Esophagus squamous epithelium (tissue), 5 donors: ENCODE data around the gene PADI1. TPM values are rescaled to one million over a fixed set of nuclear protein-coding genes. Genes with fewer than 3 reads are reported as not detected.
A peak's percentile ranks its signal among the peaks of the same experiment; 100 is the strongest.

ENCODE experiments used
- DNase-seq: peaks from one replicate; lab custom pipeline; 2025; lab: John Stamatoyannopoulos, UW
- H3K27ac ChIP-seq, 4 donors: fragments of 200-600 bp; sonication (generic); one replicate each; pipeline ENCODE4 v1.5.1; 2016 to 2019; ENCODE audit warnings: mild to moderate bottlenecking in 1 of 4
- H3K27me3 ChIP-seq, 4 donors: fragments of 200-600 bp; sonication (generic); 1 replicate in 3 of 4; 2 replicates in 1 of 4; pipeline versions ENCODE4 v1.5.1 to v1.6.0; 2017 to 2021; ENCODE audit warnings: antibody characterized with exemption in 1 of 4
- H3K36me3 ChIP-seq, 3 donors: fragments of 200-600 bp; sonication (generic); one replicate each; pipeline ENCODE4 v1.5.1; 2016 to 2019
- H3K4me1 ChIP-seq, 3 donors: fragments of 200-600 bp; sonication (generic); one replicate each; pipeline ENCODE4 v1.5.1; 2017 to 2019
- H3K4me3 ChIP-seq, 4 donors: fragments of 200-600 bp; sonication (generic); 1 replicate in 3 of 4; 2 replicates in 1 of 4; pipeline ENCODE4 v1.5.1; 2016 to 2019; ENCODE audit warnings: mild to moderate bottlenecking in 2 of 4, moderate library complexity in 1 of 4
- H3K9me3 ChIP-seq, 3 donors: fragments of 200-600 bp; sonication (generic); one replicate each; pipeline ENCODE4 v1.5.1; 2016 to 2019
- CTCF ChIP-seq, 6 experiments: fragments of 450-650 bp in 4 of 6; fragments of 200-600 bp in 2 of 6; sonication (generic) in 2 of 6; IDR thresholded peaks; one replicate each; pipeline ENCODE4 v1.5.1; 2016 to 2019; ENCODE audit warnings: antibody characterized with exemption in 6 of 6, mild to moderate bottlenecking in 4 of 6, moderate library complexity in 4 of 6
- POLR2A ChIP-seq, 4 donors: fragments of 450-650 bp; IDR thresholded peaks; one replicate each; pipeline ENCODE4 v1.6.1; 2017; ENCODE audit warnings: antibody characterized with exemption in 4 of 4, mild to moderate bottlenecking in 4 of 4, moderate library complexity in 3 of 4
- WGBS, 2 donors: methylation state at CpG; one replicate each; pipeline ENCODE4 v1.1.5; 2018; 5-methylcytosine and 5-hydroxymethylcytosine counted together
- intact Hi-C: fragments of 100-400 bp; cut with DNase I; formaldehyde crosslinking; loops from one replicate; pipeline ENCODE4 v1.15.0; 2022
- total RNA-seq, 4 donors: library from RNA; depleted of rRNA; stranded (reverse); fragments of >200 nt; gene quantifications; one replicate each; pipeline ENCODE4 v1.1.0, GENCODE V29; 2016
- donor health status: DM: yes; HTN: yes; CAD: no.

Gene PADI1
- total RNA-seq, 4 donors from 2014 or later: 45.3 to 121 (median 75.1) TPM

DNA sequence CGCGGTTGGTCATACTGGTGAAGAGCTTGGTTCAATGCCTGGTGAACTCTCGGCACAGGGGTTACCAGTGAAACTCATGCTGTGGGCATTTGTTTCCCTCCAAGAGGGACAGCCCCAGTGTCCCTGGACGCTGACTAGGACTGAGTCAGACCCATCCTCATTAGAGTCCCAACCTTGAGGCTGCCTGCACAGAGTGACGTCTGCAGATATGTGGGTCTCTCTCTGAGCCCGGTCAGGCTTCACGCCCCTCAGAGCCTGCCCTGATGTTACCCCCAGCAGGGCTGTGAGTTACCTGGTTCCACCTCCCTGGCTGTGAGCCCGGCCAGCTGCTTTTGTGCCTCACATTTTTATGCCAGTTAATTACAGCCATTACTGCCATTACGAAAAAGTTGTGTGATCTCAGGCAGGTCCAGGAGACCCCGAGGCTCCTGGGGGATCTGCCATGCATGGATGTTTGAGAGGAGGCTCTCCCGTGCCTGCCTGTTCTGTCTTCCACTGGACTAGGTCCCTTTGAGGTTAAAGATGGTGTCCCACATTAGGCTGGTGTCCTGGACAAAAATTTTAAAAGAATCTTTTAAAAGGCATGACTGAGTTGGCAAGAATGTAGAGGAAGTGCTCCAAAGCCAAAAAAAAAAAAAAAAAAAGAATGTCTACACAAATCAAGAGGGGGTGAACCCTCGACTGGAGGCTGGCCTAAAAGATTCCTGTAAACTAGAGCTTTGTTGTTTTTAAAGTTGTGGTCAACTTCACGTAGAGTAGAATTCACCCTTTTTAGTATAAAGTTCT lies 36.6 kb upstream of the PADI1 start:
- DNase-seq: no peak
- peaks cover 0 to 18% (median 0%) of the 10 kb centered on the region in 3 donors for H3K4me1 ChIP-seq
- H3K27ac ChIP-seq: no peak overlapping the region
- peaks cover 0 to 20% (median 0%) of the 10 kb centered on the region in 4 donors for H3K27me3 ChIP-seq
- no peaks in the 10 kb centered on the region for H3K9me3 ChIP-seq
- no peaks in the 10 kb centered on the region for H3K36me3 ChIP-seq
- WGBS, 2 donors: 44 to 50% methylated on average over 9 to 10 of the region's 13 CpGs
- intact Hi-C loops: no loop called here
- no peak overlapping the region for H3K4me3 ChIP-seq
- TF ChIP-seq CTCF (IDR thresholded peaks at IDR 0.05) (no peak), POLR2A (IDR thresholded peaks at IDR 0.05) (no peak)

- peaks cover 0 to 18% (median 0%) of the 10 kb centered on the region in 3 donors for H3K4me1 ChIP-seq
- H3K27ac ChIP-seq: no peak overlapping the region
- no peak for TF ChIP-seq POLR2A (IDR thresholded peaks at IDR 0.05)
- no peak for TF ChIP-seq CTCF (IDR thresholded peaks at IDR 0.05)
- intact Hi-C loops: no loop called here
- DNase-seq: no peak
- no peaks in the 10 kb centered on the region for H3K36me3 ChIP-seq
- H3K4me3 ChIP-seq: no peak overlapping the region
- H3K27me3 ChIP-seq: peaks cover 0 to 25% (median 0%) of the 10 kb centered on the region in 4 donors
- H3K9me3 ChIP-seq: no peaks in the 10 kb centered on the region
Measured at GRCh38 chr1:17170571-17170970, 34.4 kb upstream of the PADI1 start.

DNA sequence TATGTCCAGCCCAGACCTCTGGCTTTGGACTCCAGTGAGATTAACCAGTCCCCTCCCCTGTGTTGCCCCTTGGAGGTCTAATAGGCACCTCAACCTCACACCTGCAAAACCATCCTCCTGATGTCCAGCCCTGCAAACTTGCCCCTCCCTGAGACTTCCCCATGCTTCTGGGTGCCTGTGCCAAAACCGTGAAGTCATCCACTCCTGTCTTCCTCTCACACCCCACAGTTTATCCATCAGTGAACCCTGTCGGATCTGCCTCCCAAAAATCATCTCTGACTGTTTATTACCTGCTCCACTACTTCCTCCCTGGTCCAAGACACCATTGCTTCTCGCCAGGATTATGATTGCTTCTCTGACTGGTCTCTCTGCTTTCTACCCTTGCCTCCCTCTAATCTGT lies 31.7 kb upstream of the PADI1 start:
- Histone ChIP-seq H3K27ac (peak overlapping the region; percentile 21 to 68 (median 44)), H3K9me3 (no peaks in the 10 kb centered on the region), H3K36me3 (no peaks in the 10 kb centered on the region), H3K27me3 (peaks cover 0 to 23% (median 0%) of the 10 kb centered on the region in 4 donors), H3K4me1 (peaks cover 0 to 14% (median 0%) of the 10 kb centered on the region in 3 donors), H3K4me3 (no peak overlapping the region)
- no peak for DNase-seq
- WGBS, 2 donors: 46 to 56% methylated on average over 3 of the region's 3 CpGs
- intact Hi-C loops: no loop called here
- TF ChIP-seq POLR2A (IDR thresholded peaks at IDR 0.05) (no peak), CTCF (IDR thresholded peaks at IDR 0.05) (no peak)

DNA sequence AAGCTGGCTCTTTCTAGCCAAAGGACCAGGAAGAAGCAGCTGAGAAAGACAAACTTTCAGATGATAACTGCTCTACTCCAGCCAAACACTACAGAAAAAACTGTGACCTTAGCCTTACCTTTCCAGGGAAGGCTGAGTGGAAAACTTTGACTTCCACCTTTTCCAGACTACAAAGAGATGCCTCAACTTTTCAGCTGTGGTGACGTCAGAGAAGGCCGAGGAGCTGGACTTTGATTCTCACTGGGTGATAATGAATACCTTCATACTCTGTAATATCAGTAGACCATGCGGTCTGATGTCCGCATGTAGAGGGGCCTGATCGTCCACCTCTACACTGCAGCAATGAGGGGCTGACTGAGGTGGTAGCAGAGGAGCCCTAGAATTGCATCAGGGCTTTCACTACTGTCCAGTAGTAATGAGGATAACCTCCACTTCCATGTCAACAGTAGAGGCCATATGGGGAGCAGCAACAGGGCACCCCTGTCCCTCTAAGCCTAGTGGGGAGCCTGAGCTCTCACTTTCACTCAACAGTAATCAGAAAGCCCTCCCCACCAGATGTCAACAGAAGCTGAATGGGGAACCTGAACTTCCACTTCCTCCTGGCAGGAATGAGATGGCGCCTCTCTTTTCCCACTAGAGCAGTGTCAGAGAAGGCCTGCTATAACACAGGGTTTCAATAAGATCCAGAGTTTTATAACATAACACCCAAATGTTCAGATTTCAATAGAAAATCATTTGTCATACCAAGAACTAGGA lies 28.4 kb upstream of the PADI1 start:
- H3K9me3 ChIP-seq: no peaks in the 10 kb centered on the region
- no peaks in the 10 kb centered on the region for H3K36me3 ChIP-seq
- TF ChIP-seq POLR2A (IDR thresholded peaks at IDR 0.05) (no peak), CTCF (IDR thresholded peaks at IDR 0.05) (no peak)
- H3K4me3 ChIP-seq: no peak overlapping the region
- 70 to 74% methylated on average over 5 to 6 of the region's 6 CpGs for WGBS, 2 donors
- H3K4me1 ChIP-seq: peaks cover 0 to 6% (median 0%) of the 10 kb centered on the region in 3 donors
- peaks cover 0 to 27% (median 0%) of the 10 kb centered on the region in 4 donors for H3K27me3 ChIP-seq
- DNase-seq: no peak
- no peak overlapping the region for H3K27ac ChIP-seq
- intact Hi-C loops: no loop called here

DNA sequence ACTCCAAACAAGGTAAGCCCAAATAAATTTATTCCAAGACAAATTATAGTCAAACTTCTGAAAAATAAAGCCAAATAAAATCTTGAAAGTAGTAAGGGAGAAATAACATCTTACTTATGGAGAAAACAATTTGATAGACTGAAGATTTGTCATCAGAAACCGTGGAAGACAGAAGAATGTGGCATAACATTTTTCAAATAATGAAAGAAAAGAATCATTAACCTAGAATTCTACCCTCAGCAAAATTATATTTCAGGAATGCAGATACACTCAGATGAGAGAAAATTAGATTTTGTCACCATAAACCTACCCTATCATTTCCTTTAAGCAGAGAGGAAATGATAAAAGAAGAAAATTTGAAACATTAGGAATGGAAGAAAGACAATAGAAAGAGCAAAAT lies 27.3 kb upstream of the PADI1 start:
- WGBS, 2 donors: 34 to 50% methylated on average over 1 of the region's 1 CpG
- H3K4me1 ChIP-seq: peaks cover 0 to 6% (median 0%) of the 10 kb centered on the region in 3 donors
- H3K36me3 ChIP-seq: no peaks in the 10 kb centered on the region
- DNase-seq: no peak
- H3K9me3 ChIP-seq: no peaks in the 10 kb centered on the region
- TF ChIP-seq CTCF (IDR thresholded peaks at IDR 0.05): no peak
- no peak for TF ChIP-seq POLR2A (IDR thresholded peaks at IDR 0.05)
- H3K4me3 ChIP-seq: no peak overlapping the region
- intact Hi-C loops: no loop called here
- H3K27ac ChIP-seq: no peak overlapping the region
- H3K27me3 ChIP-seq: peaks cover 0 to 39% (median 0%) of the 10 kb centered on the region in 4 donors
